GM12875 (cell line): Measurements from ENCODE around the gene COPG2.
"Not testable (repeated sequence)": the region's sequence is repeated elsewhere in the genome, so short reads cannot be mapped to it uniquely, and the experiment has no call there.

ENCODE experiments used
- H3K4me3 ChIP-seq: one replicate; pipeline ENCODE4 v1.5.1; 2011; ENCODE audit warnings: low read depth, low read length, control low read depth
- TF ChIP-seq, protein P1 (sequence below): IDR thresholded peaks from 2 replicates; pipeline ENCODE4 v1.5.1; 2011; ENCODE audit warnings: low read depth, mild to moderate bottlenecking, control low read depth, inconsistent platforms, low read length, moderate library complexity, borderline replicate concordance; ENCODE audit not compliant: insufficient read depth

The COPG2 gene

DNA sequence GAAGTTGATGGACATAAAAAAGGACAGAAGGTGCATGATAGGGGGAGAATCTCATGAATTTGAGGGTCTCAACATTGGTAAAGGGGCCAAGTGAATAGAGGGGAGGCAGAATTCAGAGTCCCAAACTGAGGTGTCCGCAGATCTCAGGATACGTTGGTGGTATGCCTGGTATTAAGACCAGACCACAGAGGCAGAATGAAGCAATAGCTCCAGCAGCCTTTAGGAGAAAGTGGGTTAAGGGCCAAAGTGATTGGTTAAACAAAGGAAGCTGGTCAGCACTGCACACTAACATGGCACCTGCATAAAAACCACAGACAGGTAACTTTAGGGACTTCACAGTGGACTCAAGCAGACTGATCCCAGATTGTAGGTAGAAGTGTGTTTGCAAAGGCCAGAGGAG is 139.1 kb downstream of the COPG2 start:
- TF ChIP-seq, protein P1, sequence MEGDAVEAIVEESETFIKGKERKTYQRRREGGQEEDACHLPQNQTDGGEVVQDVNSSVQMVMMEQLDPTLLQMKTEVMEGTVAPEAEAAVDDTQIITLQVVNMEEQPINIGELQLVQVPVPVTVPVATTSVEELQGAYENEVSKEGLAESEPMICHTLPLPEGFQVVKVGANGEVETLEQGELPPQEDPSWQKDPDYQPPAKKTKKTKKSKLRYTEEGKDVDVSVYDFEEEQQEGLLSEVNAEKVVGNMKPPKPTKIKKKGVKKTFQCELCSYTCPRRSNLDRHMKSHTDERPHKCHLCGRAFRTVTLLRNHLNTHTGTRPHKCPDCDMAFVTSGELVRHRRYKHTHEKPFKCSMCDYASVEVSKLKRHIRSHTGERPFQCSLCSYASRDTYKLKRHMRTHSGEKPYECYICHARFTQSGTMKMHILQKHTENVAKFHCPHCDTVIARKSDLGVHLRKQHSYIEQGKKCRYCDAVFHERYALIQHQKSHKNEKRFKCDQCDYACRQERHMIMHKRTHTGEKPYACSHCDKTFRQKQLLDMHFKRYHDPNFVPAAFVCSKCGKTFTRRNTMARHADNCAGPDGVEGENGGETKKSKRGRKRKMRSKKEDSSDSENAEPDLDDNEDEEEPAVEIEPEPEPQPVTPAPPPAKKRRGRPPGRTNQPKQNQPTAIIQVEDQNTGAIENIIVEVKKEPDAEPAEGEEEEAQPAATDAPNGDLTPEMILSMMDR = no peak
- H3K4me3 ChIP-seq = no peak overlapping the region

DNA sequence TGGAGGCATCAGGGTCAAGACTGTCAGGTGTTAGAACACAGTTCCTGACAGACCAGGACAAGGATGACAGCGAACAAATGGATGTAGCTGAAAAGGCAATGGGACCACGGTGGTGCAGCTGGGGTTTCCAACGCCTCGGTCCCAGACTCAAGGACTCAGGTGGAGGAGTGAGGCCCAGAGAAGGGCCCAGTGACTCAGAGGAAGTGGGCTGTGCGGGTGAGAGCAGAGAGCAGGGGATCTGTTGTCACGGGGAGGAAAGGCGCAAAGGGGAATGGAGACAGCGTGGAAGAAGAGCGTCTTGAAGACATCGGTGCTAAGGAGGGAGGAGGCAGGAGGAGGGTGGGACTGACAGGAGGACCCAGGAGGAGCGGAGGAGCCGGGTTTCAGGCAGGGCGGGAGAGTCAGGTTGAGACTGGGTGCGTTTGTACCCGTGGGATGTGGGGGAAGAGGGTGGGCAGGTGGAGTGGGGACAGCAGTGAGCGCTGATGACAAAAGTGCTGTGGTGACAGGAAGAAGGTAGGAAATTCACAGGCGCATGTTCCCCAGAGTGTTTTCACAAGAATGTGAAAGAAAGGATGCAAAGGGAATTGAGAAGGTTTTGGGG is 140.7 kb downstream of the COPG2 start:
- H3K4me3 ChIP-seq = not testable (repeated sequence)

DNA sequence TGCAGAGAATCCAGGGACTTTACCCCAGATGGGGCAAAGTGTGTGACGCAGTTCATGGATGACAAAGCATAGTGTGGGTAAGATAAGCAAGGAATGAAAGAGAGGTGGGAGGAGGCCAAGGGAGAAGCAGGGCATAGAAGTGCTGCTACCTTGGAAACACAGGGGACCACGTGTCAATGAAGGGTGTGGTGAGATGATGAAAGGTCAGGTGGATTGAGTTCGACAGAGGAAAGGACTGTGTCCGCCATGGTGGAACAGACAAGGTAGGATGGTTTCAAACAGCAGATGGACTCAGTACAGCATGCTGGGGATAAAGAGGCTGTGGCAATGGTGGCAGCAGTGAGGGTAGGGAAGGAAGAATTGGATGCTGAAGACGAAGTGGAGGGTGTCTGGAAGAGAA is 143.9 kb downstream of the COPG2 start:
- H3K4me3 ChIP-seq = no peak overlapping the region
- TF ChIP-seq, protein P1 = no peak

DNA sequence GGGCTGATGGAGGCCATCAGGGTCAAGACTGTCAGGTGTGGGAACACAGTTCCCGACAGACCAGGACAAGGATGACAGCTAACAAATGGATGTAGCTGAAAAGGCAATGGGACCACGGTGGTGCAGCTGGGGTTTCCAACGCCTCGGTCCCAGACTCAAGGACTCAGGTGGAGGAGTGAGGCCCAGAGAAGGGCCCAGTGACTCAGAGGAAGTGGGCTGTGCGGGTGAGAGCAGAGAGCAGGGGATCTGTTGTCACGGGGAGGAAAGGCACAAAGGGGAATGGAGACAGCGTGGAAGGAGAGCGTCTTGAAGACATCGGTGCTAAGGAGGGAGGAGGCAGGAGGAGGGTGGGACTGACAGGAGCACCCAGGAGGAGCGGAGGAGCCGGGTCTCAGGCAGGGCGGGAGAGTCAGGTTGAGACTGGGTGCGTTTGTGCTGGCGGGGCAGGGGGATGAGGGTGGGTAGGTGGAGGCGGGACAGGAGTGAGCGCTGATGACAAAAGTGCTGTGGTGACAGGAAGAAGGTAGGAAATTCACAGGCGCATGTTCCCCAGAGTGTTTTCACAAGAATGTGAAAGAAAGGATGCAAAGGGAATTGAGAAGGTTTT is 144.9 kb downstream of the COPG2 start:
- not testable (repeated sequence) for H3K4me3 ChIP-seq

DNA sequence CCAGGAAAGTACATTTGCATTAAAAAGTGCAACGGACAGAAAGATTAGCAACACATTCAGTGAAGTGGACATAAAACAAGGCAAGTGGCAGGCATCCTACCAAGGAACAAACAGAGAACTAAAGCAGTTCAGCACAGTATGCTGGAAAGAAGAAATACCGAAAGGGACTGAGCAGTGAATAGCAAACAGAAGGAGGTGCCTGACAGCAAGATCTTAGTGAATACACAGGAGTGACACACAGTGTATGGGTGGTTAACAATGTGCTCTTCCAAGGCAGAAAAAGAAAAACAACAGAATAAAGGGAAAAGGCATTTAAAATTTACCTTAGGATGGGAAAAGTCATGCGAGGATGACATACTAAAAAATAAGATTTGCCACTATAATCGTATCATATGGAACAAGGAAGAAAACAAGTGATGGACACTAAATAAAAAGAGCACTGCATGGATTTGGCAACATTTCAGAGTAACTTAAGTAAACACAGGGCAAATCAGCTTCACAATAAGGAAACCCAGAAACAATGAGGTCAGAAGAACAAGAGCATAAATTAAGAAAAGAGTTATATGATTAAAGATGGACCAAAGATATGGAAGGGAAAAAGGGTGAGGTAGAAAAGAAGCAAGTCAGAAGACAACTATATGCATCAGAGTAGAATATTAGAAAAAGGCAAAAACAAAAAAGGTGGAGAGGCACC is 147.1 kb downstream of the COPG2 start:
- TF ChIP-seq, protein P1 = no peak
- H3K4me3 ChIP-seq = no peak overlapping the region

DNA sequence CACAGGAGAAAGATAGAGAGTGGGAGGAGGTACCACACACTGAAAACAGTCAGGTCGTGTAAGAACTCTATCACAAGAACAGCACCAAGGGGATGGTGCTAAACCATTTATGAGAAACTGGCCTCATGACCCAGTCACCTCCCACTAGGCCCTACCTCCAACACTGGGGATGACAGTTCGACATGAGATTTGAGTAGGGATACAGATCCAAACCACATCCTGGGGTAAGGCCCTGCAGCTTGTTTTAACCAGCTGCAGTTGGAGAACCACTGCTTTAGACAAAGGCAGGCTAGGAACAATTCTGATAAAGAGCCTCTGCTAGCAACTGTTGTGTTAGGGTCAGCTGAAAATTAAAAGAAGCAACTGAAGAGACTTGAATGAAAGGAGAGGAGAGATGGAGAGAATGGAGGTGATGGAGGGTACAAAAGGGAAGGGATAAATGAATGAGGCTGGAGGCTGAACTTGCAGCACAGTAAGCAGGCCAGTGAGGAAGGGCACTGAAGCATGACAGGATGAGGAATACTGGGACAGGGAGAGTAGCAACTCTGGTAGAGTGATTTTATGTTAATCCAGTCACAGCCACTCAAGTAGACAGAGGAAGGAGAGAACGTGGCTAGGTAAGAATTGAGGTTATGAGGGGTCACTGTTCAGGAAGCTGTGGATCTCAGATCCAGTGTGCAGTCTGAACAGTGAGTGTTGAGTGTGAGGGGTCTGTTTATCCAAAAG is 153.1 kb downstream of the COPG2 start:
- TF ChIP-seq, protein P1 = no peak
- no peak overlapping the region for H3K4me3 ChIP-seq

DNA sequence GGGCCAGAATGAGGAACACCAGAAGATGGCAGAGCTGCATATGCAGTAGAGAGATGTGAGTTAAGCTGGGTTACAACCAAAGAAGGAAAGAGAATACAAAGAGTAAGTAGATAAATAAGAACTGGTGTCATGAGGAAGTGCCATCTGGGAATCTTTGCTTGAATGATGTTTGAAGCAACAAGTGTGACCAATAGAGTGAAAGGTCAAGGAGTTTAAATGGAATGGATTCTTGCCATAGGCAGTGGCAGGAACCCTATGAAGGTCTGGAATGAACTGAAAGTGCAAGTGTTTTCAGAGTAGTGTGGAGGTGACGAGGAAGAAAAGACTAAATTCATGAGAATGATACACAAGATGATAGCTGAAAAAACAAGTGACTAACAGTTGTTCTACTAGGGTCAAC is 155.1 kb downstream of the COPG2 start:
- TF ChIP-seq, protein P1 = no peak

DNA sequence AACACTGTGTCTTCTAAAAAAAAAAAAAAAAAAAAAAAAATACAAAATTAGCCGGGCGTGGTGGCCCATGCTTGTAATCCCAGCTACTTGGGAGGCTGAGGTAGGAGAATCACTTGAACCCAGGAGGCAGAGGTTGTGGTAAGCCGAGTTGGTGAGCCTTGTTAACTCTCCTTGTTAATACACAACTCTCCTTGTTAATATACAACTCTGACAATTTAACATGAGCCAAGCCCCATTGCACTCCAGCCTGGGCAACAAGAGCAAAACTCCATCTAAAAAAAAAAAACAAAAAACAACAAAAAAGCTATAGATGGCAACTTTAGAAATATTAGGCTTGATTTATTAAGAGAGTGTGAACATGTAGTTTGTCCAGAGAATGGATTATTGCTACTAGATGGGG is 156.5 kb downstream of the COPG2 start:
- H3K4me3 ChIP-seq = not testable (repeated sequence)

More for the DNA sequence above, 155.1 kb downstream of the COPG2 start:
- no peak overlapping the region for H3K4me3 ChIP-seq
